GM20431 (cell line): ENCODE results near the gene GAD1.

Experiments used
- in situ Hi-C: fragments of 300-500 bp; cut with MseI, MboI; formaldehyde crosslinking; loops from one replicate; pipeline ENCODE4 v1.15.0; 2020; ENCODE audit warnings: low sequenced_read_pairs; ENCODE audit not compliant: unreplicated experiment

The GAD1 gene

GRCh38 chr2:170836027-170836426, 19.3 kb downstream of the GAD1 start:
- in situ Hi-C loops: no loop called here

GRCh38 chr2:170840717-170841210, 24.1 kb downstream of the GAD1 start:
- in situ Hi-C loops: no loop called here

- in situ Hi-C loops: no loop called here
Measured at GRCh38 chr2:170842785-170843184, 26.1 kb downstream of the GAD1 start.

GRCh38 chr2:170843656-170844055, 27.0 kb downstream of the GAD1 start:
- in situ Hi-C loops: no loop called here

- in situ Hi-C loops: no loop called here
Measured at GRCh38 chr2:170845343-170845742, 28.7 kb downstream of the GAD1 start.

- in situ Hi-C loops: no loop called here
Measured at GRCh38 chr2:170846314-170846713, 29.6 kb downstream of the GAD1 start.

- in situ Hi-C loops: no loop called here
Measured at GRCh38 chr2:170847716-170848115, 31.0 kb downstream of the GAD1 start.

- in situ Hi-C loops: no loop called here
Measured at GRCh38 chr2:170848587-170848986, 31.9 kb downstream of the GAD1 start.

- in situ Hi-C loops: no loop called here
Measured at GRCh38 chr2:170850251-170850650, 33.6 kb downstream of the GAD1 start.

- in situ Hi-C loops: no loop called here
Measured at GRCh38 chr2:170851635-170852034, 34.9 kb downstream of the GAD1 start.

GRCh38 chr2:170856066-170856465, 39.4 kb downstream of the GAD1 start:
- in situ Hi-C loops: no loop called here

GRCh38 chr2:170862286-170862902, 45.7 kb downstream of the GAD1 start:
- in situ Hi-C loops: no loop called here

- in situ Hi-C loops: no loop called here
Measured at GRCh38 chr2:170863087-170863486, 46.4 kb downstream of the GAD1 start.

GRCh38 chr2:170869036-170869435, 52.3 kb downstream of the GAD1 start:
- in situ Hi-C loops: no loop called here

- in situ Hi-C loops: no loop called here
Measured at GRCh38 chr2:170869461-170869860, 52.8 kb downstream of the GAD1 start.

GRCh38 chr2:170873035-170873692, 56.5 kb downstream of the GAD1 start:
- in situ Hi-C loops: no loop called here

- in situ Hi-C loops: no loop called here
Measured at GRCh38 chr2:170878066-170878465, 61.4 kb downstream of the GAD1 start.

- in situ Hi-C loops: no loop called here
Measured at GRCh38 chr2:170878505-170878904, 61.8 kb downstream of the GAD1 start.

- in situ Hi-C loops: no loop called here
Measured at GRCh38 chr2:170881840-170882239, 65.2 kb downstream of the GAD1 start.

- in situ Hi-C loops: no loop called here
Measured at GRCh38 chr2:170882758-170883157, 66.1 kb downstream of the GAD1 start.

GRCh38 chr2:170883683-170884082, 67.0 kb downstream of the GAD1 start:
- in situ Hi-C loops: no loop called here
